ENCODE measurements around the gene CPD. TPM values are rescaled to one million over a fixed set of nuclear protein-coding genes. Genes with fewer than 3 reads are reported as not detected.

Gene CPD
- total and polyA plus RNA-seq, 8 donors, result 4.6 to 48.4 (median 32.7) TPM

DNA sequence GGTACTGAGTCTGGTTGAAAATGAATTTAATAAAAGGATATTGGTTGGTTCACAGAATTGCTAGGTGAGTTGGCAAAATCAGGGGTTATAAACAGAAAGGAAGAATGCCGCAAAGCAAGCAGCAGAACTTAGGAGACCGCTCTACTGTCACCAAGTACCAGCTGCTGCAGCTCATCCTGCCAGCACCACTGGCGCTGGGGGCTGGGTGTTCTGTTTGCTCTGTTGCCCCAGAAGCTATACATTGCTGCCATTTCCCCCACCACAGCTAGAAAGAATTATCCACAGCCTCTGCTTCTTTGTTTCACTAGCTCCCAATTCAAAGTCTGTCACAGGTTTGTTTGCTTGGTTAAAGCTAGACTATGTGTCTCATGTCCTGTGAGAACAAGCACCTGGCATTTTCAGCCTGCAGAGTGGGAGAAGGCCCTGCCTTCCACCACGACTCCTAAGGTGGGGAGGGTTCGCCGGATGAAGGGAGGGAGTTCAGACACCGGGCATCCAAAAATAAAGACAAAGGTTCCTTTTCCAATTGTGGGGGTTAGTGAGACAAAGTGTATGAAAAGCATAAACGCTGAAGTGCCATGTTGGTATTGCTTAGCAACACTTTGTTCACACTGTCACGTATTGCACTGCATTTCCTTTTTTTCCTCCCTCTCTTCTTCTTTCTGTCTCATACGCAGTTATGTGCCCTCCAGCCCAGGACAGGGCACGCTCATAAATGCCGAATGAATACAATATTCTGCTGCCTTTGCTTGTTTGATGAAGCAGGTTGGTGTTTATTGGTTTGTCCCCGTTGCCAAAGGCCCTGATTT lies 9.6 kb upstream of the CPD start:
- H3K27ac ChIP-seq, result peak overlapping the region in 3 of 4 donors; percentile 53 to 58 (median 55)
- WGBS, 2 donors, result 60 to 61% methylated on average over 13 of the region's 13 CpGs
- intact Hi-C loops (cut with DNase I), result no loop called here

DNA sequence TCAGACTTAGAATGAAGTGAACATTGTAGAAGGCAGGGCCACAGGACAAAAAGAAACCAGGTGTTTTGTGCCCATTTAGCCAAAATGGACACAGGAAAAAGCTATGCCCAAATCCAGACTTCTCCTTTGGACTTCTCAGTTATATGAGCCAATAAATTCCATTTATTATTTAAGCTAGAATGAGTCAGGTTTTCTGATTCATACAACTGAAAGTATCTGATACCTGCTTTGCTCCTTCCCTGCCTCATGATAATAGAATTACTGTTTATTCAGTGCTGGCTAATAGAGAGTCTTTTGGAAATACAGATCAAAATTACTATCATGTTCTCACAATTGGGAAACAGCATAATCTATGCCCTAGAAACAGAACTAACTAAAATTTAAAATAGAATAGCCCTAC lies 8.7 kb upstream of the CPD start:
- Histone ChIP-seq H3K4me1 (peaks cover 15 to 19% (median 18%) of the 10 kb centered on the region in 3 donors), H3K9me3 (no peaks in the 10 kb centered on the region), H3K27ac (peak overlapping the region in 2 of 4 donors; percentile 55 to 58), H3K27me3 (no peaks in the 10 kb centered on the region), H3K4me3 (no peak overlapping the region), H3K36me3 (no peaks in the 10 kb centered on the region)
- intact Hi-C loops (cut with DNase I), result no loop called here
- no peak for DNase-seq
- ATAC-seq, result peak; percentile 52 to 77 (median 63)
- FAIRE-seq, result no peak
- TF ChIP-seq, protein P1, sequence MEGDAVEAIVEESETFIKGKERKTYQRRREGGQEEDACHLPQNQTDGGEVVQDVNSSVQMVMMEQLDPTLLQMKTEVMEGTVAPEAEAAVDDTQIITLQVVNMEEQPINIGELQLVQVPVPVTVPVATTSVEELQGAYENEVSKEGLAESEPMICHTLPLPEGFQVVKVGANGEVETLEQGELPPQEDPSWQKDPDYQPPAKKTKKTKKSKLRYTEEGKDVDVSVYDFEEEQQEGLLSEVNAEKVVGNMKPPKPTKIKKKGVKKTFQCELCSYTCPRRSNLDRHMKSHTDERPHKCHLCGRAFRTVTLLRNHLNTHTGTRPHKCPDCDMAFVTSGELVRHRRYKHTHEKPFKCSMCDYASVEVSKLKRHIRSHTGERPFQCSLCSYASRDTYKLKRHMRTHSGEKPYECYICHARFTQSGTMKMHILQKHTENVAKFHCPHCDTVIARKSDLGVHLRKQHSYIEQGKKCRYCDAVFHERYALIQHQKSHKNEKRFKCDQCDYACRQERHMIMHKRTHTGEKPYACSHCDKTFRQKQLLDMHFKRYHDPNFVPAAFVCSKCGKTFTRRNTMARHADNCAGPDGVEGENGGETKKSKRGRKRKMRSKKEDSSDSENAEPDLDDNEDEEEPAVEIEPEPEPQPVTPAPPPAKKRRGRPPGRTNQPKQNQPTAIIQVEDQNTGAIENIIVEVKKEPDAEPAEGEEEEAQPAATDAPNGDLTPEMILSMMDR (IDR thresholded peaks at IDR 0.05), result no peak

More for the DNA sequence above, 9.6 kb upstream of the CPD start:
- DNase-seq (peak in 3 of 6 donors; percentile 34 to 54 (median 39)), FAIRE-seq (no peak), ATAC-seq (peak; percentile 84 to 92 (median 88))
- H3K4me1 ChIP-seq, result peaks cover 15 to 19% (median 18%) of the 10 kb centered on the region in 3 donors
- H3K9me3 ChIP-seq, result no peaks in the 10 kb centered on the region
- no peaks in the 10 kb centered on the region for H3K27me3 ChIP-seq
- no peak overlapping the region for H3K4me3 ChIP-seq
- no peaks in the 10 kb centered on the region for H3K36me3 ChIP-seq
- TF ChIP-seq, protein P1 (IDR thresholded peaks at IDR 0.05), result no peak

DNA sequence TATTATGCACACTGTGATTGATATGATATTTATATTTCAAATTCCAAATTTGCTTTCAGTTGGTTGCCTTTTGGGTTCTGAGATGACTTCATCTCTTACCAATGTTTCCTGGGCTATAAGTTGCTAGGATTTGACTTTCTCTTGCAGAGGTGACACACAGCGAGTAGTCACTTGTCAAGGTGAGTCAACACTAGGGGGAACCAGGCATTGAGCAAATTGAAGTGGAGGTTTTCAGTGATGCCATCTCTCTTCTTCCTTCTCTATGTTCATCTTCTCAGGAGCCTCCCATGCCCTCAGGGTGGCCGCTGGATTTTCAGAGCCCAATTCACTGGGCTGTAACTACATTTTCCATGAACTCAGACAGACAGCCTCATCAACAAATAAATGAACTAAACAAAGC lies 6.0 kb upstream of the CPD start:
- Histone ChIP-seq H3K4me3 (no peak overlapping the region), H3K9me3 (no peaks in the 10 kb centered on the region), H3K4me1 (peaks cover 18 to 31% (median 28%) of the 10 kb centered on the region in 3 donors), H3K36me3 (no peaks in the 10 kb centered on the region), H3K27me3 (no peaks in the 10 kb centered on the region), H3K27ac (no peak overlapping the region)
- no peak for DNase-seq
- TF ChIP-seq, protein P1 (IDR thresholded peaks at IDR 0.05), result no peak
- intact Hi-C loops (cut with DNase I), result no loop called here
- WGBS, 2 donors, result 89 to 97% methylated on average over 2 of the region's 2 CpGs
- FAIRE-seq, result no peak
- no peak for ATAC-seq

DNA sequence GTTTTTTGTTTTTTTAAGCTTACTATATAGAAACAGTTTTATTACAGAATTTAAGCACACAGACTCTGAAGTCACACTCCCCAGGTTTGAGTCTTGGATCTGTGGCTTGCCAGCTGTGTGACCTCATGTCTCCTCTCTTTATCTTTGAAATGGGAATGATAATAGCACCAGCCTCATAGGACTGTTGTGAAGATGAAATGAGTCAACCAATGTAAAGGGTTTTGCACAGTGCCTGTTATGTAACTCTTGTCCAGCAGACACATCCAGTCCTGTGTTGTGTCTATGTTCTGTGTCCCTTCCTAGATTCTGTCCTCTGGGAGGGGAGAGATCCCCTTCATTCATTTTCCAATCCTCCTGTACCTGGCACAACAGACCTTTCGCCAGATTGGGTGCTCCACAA lies 3.1 kb upstream of the CPD start:
- no peak for DNase-seq
- WGBS, 2 donors, result 92 to 95% methylated on average over 1 of the region's 1 CpG
- intact Hi-C loops (cut with DNase I), result no loop called here
- Histone ChIP-seq H3K4me3 (no peak overlapping the region), H3K36me3 (no peaks in the 10 kb centered on the region), H3K27ac (no peak overlapping the region), H3K4me1 (peaks cover 0 to 19% (median 19%) of the 10 kb centered on the region in 3 donors), H3K27me3 (no peaks in the 10 kb centered on the region), H3K9me3 (no peaks in the 10 kb centered on the region)
- FAIRE-seq, result no peak
- ATAC-seq, result no peak
- TF ChIP-seq, protein P1 (IDR thresholded peaks at IDR 0.05), result no peak
